ENCODE results near the gene MYBPHL.

MYBPHL gene

DNA sequence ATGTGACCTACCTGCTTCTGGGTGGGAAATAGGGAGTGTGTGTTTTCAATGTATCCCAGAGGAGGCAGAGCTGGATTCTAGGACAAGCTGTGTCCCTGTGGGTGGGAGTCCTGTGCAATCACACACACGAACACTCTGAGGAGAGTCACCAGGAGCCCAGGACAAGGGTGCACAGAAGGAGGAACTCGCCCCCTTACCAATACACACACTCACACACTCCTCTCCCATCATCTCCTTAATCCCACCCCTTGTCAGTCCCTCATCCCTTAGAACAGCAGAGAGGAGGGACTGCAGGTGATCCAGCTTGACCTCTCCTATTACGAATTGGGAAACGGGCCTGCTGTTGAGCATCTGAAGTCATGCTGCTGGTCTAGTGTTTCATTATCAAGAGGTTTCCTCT lies 8.5 kb upstream of the MYBPHL start:
- no peak for DNase-seq (ENCODE audit: extremely low read depth, insufficient read length)

DNA sequence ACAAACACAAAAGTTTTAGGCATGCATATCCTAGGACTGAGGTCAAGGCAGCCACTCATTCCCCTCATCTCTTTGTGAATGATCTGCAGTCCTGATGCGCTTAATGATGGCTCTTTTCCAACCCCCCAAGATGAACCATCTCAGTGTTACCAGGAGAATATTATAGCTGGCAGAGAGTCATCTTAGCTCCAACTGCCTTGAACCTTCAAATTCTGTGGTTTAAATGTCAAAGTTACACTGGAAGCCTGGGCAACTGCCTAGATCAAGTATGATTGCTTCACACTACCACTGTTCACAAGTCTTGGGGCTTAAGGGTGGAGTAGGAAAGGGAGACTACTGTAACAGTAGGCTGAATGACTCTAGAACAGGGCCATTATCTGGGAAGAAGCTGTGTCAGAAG lies 8.0 kb upstream of the MYBPHL start:
- no peak for DNase-seq (ENCODE audit: extremely low read depth, insufficient read length)
- Histone ChIP-seq H3K36me3 (ENCODE audit: control insufficient read depth, insufficient read depth, low read length) (no peaks in the 10 kb centered on the region), H3K4me3 (replicated peaks; ENCODE audit: low read depth, low read length) (no peak overlapping the region), H3K27me3 (replicated peaks; ENCODE audit: control insufficient read depth, insufficient read depth, low read length) (no peaks in the 10 kb centered on the region; the same call in 1 of the 2 replicates)
- TF ChIP-seq, protein P1, sequence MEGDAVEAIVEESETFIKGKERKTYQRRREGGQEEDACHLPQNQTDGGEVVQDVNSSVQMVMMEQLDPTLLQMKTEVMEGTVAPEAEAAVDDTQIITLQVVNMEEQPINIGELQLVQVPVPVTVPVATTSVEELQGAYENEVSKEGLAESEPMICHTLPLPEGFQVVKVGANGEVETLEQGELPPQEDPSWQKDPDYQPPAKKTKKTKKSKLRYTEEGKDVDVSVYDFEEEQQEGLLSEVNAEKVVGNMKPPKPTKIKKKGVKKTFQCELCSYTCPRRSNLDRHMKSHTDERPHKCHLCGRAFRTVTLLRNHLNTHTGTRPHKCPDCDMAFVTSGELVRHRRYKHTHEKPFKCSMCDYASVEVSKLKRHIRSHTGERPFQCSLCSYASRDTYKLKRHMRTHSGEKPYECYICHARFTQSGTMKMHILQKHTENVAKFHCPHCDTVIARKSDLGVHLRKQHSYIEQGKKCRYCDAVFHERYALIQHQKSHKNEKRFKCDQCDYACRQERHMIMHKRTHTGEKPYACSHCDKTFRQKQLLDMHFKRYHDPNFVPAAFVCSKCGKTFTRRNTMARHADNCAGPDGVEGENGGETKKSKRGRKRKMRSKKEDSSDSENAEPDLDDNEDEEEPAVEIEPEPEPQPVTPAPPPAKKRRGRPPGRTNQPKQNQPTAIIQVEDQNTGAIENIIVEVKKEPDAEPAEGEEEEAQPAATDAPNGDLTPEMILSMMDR (IDR thresholded peaks at IDR 0.05; ENCODE audit: insufficient read depth, low read length, poor library complexity, severe bottlenecking) = no peak

More for the DNA sequence above, 8.5 kb upstream of the MYBPHL start:
- no peaks in the 10 kb centered on the region; the same call in 1 of the 2 replicates for H3K27me3 ChIP-seq (replicated peaks; ENCODE audit: control insufficient read depth, insufficient read depth, low read length)
- H3K36me3 ChIP-seq (ENCODE audit: control insufficient read depth, insufficient read depth, low read length) = no peaks in the 10 kb centered on the region
- no peak overlapping the region for H3K4me3 ChIP-seq (replicated peaks; ENCODE audit: low read depth, low read length)
- TF ChIP-seq, protein P1 (IDR thresholded peaks at IDR 0.05; ENCODE audit: insufficient read depth, low read length, poor library complexity, severe bottlenecking) = no peak

DNA sequence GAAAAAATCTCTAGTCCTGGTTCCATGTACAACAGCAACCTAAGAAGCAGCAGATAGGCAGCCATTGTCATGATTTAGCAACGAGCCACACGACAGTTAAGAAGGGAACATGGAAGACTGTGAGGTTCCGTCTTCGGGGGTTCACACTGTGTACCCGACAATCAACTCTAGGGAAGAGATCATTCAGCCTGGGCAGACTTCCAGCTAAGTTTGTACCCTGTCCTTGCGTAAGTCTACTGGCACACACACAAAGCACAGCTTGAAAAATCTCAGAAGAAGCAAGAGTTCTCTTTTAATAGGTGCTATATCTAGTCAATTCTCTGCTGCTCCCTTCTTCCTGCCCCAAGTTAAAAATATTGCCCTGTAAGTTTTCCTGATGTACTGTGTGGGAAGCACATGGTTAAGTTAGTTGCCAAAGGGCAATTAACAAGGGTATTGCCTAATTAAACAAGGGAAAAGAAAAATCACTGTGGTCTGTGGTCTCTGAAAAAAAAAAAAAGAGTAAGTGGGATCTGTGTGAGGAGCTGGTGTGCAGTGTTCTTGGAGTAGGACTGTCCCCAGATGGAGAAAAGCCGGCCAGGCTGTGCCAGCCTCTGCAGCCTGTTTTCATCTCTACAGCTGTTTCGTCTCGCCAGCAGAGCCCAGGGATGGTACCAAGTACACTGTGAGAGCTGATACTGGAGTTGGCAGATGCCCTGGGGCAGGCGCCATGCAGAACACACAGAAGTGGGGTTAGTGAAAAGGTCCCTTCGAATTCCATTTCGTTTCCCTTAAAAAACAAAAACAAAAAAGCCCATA lies 6.4 kb upstream of the MYBPHL start:
- TF ChIP-seq, protein P1 (IDR thresholded peaks at IDR 0.05; ENCODE audit: insufficient read depth, low read length, poor library complexity, severe bottlenecking) = no peak
- H3K4me3 ChIP-seq (replicated peaks; ENCODE audit: low read depth, low read length) = no peak overlapping the region
- no peaks in the 10 kb centered on the region for H3K36me3 ChIP-seq (ENCODE audit: control insufficient read depth, insufficient read depth, low read length)
- H3K27me3 ChIP-seq (replicated peaks; ENCODE audit: control insufficient read depth, insufficient read depth, low read length) = no peaks in the 10 kb centered on the region; the same call in 1 of the 2 replicates
- DNase-seq (ENCODE audit: extremely low read depth, insufficient read length) = no peak

DNA sequence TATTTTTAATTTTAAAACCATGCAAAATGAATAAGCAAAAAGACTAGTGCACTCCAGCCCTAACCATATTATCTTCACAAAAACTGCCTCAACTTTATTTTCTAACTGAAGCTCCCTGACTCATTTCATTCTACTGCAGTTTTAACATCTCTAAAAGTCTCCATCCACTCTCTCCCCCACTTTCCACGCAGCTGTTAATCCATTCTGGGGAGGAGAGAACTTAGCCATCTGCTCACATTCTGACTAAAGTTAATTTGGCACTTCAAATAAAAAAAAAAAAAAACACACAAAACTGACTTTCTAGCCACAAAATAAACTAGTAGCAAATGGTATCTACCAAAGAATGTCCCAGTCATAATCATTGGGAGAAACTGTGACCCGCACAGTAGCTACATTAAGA lies 5.4 kb upstream of the MYBPHL start:
- H3K4me3 ChIP-seq (replicated peaks; ENCODE audit: low read depth, low read length) = no peak overlapping the region
- TF ChIP-seq, protein P1 (IDR thresholded peaks at IDR 0.05; ENCODE audit: insufficient read depth, low read length, poor library complexity, severe bottlenecking) = no peak
- H3K27me3 ChIP-seq (replicated peaks; ENCODE audit: control insufficient read depth, insufficient read depth, low read length) = no peaks in the 10 kb centered on the region; the same call in none of the 2 replicates
- DNase-seq (ENCODE audit: extremely low read depth, insufficient read length) = no peak
- H3K36me3 ChIP-seq (ENCODE audit: control insufficient read depth, insufficient read depth, low read length) = no peaks in the 10 kb centered on the region

DNA sequence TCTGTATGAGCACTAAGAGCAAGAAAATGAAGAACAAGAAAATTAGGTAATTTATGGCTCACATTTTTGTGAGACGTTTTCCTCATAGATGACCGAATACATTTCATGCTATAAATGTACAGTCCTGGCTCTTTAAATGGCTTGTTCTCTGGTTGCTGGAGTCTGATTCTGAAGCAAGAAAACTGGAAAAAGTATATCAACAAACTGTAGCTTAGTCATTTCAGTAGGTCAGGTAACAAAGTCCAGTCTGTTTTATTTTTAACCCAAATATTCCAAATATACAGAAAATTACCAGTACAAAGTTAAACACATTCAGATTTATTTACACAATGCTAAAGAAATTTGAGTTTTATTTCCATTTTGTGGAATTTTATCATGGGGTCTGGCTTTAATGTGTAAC lies 2.5 kb upstream of the MYBPHL start:
- no peak for DNase-seq (ENCODE audit: extremely low read depth, insufficient read length)
- Histone ChIP-seq H3K36me3 (ENCODE audit: control insufficient read depth, insufficient read depth, low read length) (no peaks in the 10 kb centered on the region), H3K27me3 (replicated peaks; ENCODE audit: control insufficient read depth, insufficient read depth, low read length) (peaks cover 2% of the 10 kb centered on the region), H3K4me3 (replicated peaks; ENCODE audit: low read depth, low read length) (no peak overlapping the region)
- TF ChIP-seq, protein P1 (IDR thresholded peaks at IDR 0.05; ENCODE audit: insufficient read depth, low read length, poor library complexity, severe bottlenecking) = no peak
